Umbilical cord (tissue), 2 donors: ENCODE results near the gene PILRA. TPM values are rescaled to one million over a fixed set of nuclear protein-coding genes. Genes with fewer than 3 reads are reported as not detected.
A peak's percentile ranks its signal among the peaks of the same experiment; 100 is the strongest.
"Not testable (repeated sequence)": the region's sequence is repeated elsewhere in the genome, so short reads cannot be mapped to it uniquely, and the experiment has no call there.

ENCODE experiments used
- DNase-seq: peaks from one replicate; pipeline ENCODE4 v3.0.0-alpha.2; 2015; ENCODE audit warnings: low spot score
- total RNA-seq: library from RNA; depleted of rRNA; stranded (reverse); fragments of >200 nt; gene quantifications from one replicate; pipeline ENCODE4 v1.2.3, GENCODE V29; 2014; ENCODE audit warnings: low replicate concordance; ENCODE audit not compliant: insufficient read depth

PILRA gene
- total RNA-seq, 1 donor from 2014 or later = not detected

DNA sequence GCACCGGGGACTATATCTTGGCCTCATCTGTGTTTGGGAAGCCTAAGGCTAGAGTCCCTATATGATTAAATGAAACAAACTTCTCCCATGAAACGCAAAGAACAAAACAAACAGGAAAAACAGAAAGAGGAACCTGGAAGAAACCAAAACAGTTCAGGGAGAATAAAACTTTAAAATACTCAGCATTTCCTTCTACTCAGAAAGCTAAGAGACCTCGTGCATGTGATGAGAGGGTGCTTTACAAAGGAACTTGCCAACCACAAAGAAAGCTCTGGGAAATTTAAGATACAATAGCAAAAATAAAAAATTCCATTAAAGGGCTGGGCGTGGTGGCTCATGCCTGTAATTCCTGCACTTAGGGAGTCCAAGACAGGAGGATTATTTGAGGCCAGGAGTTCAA, 6.9 kb downstream of the PILRA start:
- DNase-seq = no peak

DNA sequence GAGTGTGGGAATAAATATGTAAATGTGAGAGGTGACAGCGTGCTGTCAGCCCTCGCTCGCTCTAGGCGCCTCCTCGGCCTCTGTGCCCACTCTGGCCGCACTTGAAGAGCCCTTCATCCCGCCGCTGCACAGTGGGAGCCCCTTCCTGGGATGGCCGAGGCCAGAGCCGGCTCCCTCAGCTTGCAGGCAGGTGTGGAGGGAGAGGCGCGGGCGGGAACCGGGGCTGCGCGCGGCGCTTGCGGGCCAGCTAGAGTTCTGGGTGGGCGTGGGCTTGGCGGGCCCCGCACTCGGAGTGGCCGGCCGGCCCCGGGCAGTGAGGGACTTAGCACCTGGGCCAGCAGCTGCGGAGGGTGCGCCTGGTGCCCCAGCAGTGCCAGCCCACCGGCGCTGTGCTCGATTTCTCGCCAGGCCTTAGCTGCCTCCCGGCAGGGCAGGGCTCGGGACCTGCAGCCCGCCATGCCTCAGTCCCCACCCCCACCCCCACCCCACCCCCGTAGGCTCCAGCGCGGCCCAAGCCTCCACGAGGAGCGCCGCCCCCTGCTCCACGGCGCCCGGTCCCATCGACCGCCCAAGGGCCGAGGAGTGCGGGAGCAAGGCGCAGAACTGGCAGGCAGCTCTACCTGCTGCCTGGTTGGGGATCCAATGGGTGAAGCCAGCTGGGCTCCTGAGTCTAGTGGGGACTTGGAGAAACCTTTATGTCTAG, 8.4 kb downstream of the PILRA start:
- DNase-seq = not testable (repeated sequence)

DNA sequence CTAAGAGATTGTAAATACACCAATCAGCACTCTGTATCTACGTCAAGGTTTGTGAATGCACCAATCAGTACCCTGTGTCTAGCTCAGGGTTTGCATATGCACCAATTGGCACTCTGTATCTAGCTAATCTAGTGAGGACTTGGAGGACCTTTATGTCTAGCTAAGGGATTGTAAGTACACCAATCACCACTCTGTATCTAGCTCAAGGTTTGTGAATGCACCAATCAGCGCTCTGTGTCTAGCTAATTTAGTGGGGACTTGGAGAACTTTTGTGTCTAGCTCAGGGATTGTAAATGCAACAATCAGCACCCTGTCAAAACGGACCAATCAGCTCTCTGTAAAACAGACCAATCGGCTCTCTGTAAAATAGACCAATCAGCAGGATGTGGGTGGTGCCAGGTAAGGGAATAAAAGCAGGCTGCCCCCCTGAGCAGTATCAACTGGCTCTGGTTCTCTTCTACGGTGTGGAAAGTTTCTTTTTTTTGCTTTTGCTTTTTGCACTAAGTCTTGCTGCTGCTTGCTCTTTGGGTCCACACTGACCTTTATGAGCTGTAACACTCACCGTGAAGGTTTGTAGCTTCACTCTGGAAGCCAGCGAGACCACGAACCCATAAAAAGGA, 9.1 kb downstream of the PILRA start:
- DNase-seq = not testable (repeated sequence)

DNA sequence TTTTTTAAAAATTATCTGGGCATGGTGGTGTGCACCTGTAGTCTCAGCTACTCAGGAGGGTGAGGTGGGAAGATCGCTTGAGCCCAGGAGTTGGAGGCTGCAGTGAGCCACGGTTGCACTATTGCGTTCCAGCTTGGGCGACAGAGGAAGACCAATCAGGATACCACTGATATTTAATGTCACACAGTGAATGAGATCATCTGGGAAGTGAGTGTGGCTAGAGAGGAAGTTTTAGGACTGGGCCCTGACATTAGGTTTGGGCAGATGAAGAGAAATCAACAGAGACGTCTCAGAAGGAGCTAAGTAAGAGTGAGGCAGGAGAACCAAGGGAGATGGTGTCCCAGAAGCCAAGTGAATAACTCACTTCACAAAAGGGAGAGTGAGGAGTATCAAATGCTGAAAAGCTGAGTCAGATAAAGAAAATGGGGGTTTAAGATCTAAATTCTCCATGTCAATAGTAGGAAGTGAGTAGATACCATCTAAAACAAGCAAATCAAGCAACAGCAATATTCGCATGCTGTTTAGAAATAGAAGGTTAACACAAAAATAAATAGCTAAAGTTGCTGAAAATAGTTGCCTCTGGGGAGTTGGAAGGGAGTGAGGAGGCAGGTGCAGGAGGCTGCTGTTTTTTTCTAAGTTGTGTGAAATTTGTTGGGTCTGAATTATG, 11.5 kb downstream of the PILRA start:
- no peak for DNase-seq

DNA sequence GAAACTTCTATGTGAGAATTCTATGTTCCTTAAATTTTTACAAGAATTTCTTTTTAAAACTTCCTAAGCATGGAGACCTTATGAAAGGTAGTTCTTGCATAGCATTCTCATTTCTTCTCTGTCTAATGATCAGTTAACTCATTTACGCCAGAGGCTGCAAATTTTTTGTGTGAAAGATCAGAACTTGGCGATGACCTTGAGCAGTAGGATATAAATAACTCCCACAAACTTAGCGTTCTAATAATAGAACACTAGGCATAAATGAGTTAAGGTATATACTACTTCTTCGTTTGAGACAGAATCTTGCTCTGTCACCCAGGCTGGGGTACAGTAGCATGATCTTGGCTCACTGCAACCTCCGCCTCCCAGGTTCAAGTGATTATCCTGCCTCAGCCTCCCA, 13.7 kb downstream of the PILRA start:
- no peak for DNase-seq

DNA sequence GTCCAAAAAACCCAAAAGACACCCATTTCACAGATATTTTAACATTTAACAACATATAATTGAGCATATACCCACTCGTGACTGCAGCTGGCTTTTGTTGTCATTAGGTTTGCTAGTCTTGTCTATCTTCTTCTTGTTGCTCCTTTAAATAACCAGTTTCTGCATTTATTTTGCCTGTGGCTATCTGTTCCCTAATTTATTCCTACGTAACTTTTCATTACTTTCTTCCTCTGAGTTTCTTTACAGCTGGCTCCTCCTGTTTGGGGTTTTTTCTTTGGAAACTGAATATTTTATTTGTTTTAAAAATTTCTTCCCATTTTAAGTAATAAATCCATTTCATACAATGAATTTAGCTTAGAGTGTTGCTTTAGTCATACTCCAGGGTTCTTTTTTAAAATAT, 14.4 kb downstream of the PILRA start:
- no peak for DNase-seq

DNA sequence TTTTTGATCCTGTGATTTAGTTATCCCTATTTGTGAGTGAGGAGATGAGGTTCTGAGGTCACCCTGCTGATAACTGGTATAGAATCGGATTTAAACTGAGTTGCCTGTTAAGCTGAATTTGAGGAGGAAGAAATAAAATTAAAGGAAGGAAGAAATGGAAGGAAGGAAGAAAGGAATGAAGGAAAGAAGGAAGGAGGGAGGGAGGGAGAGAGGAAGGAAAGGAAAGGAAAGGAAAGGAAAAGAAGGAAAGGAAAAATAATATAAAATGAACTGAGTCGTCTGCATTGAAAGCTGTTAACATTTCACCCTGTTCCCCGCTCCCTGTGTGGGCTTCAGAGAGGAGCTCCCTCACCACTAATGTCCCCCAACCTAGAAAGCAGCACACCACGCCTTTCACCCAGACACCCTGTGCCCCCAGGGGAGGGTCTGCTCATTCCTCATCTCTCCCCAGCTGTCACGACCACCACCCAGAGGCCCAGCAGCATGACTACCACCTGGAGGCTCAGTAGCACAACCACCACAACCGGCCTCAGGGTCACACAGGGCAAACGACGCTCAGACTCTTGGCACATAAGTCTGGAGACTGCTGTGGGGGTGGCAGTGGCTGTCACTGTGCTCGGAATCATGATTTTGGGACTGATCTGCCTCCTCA, 16.3 kb downstream of the PILRA start:
- no peak for DNase-seq

DNA sequence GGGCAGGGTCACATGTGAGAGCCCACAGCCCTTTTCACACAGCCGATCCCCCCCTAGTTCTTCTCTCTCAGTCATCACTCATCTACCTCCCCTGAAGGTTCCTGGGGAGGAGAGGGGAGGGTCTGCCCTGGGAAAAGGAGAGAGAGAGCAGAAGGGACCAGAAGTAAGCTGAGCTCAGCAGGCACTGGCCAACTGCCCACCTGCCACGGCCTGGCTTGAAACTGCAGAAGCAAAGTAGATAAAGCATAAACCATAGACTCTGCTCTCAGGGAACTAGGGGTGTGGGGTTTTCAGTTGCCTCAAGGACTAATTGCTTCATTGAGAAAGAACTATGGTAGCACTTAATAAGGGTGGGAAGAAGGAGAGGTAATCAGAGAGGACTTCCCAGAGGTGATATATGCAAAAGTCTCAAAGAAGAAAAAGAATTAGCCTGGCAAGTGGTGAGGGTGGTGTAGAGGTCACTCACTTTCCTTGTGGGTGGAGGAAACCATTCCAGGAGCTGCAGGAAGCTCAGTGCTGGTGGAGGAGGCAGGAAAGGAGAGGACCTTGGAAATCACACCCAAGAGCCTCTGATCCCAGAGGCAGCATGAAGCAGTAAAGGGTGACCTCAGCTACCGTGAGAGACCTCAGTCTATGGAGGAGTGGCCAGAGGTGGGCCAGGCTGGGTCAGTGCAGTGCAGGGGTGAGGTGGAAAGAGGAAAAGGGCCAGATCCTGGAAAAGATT, 17.2 kb downstream of the PILRA start:
- no peak for DNase-seq

DNA sequence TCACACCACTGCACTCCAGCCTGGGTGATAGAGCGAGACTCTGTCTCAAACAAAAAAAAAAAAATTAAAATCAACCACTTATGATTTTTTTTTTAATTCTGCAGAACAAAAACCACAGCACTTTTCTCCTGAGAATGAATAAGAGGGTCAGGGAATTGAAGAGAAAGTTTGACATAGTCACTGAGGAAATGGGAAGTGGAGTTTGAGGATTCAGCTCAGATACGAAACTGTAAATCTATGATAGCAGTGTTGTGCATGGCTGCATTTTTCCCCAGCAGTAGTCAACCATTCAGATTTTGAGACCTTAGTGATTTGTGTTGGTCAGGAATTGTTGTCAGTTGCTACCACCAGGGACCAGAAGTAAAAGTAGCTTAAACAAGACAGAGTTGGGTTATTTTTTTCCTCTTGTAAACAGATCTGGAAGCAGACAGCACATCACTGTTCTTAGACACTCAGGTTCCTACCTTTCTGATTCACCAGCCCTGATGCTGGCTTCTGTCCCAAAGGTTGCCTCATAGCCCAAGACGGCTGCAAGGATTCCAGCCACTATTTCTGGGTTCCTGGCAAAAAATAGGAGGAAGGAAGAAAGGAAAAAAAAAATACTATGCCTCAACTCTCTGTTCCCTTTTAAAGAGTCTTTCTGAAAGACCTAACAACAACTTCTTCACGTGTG, 20.1 kb downstream of the PILRA start:
- no peak for DNase-seq

DNA sequence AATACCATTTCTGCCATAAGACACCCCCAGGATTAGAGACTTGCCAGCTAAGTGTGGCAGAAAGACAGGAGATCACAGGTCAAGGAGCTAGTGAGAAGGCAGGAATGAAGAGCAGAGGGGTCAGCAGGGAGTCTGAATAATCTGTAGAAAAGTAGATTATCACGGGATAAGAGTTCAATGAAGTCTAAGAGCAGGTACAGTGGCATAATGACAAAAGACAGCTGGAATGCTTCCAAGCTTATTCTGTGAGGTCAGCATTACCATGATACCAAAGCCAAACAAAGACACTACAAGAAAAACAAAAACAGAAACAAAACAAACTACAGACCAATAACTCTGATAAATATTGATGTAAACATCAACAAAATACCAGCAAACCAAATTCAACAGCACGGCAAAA, 20.8 kb downstream of the PILRA start:
- DNase-seq = no peak

DNA sequence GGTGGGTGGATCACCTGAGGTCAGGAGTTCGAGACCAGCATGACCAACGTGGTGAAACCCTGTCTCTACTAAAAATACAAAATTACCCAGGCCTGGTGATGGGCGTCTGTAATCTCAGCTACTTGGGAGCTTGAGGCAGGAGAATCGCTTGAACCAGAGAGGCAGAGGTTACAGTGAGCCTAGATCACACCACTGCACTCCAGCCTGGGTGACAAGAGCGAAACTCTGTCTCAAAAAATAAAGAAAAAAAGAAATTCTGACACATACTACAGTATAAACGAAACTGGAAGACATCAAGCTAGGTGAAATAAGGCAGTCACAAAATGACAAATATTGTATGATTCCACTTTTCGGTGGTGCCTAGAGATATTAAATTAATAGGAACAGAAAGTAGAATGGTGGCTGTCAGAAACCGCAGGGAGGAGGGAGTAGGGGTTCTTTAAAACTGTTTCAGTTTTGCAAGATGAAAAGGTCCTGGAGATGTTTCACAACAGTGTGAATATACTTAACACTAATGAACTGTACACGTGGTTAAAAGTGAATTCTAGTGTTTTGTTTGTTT, 23.2 kb downstream of the PILRA start:
- DNase-seq = no peak

DNA sequence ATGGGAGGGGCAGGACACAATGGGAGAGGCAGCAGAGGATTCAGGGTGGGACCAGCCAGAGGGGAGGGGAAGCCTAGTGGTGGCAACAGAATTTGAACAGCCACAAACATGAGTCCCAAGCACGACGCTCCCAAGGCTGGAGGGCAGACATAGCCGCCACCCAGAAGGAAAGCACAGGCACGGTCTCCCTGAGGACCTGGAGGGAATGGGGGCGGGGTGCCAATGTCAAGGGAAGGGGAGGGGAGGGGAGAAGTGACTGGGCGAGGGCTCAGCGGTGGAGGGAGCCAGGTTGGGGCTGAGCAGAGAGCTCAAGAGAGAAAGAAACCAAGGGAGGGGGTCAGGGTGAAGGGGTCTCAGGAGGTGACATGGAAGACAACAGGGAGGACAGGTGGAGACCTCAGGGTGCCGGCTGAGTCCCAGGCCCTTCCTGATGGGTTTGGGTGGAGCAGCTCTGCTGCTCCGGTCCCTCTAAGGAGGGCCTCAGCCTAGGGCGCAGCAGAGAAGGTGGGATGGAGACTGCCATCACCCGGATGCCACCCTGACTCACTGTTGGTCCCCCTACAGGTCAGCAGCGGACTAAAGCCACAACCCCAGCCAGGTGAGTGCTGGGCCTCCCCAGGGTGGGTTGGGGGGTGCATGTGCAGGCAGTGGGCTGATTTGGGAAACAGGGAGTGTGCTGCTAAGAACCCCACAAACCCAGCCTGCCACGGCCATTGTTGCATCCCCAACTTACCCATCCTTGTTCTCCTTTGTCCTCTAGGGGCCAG, 24.2 kb downstream of the PILRA start:
- no peak for DNase-seq

DNA sequence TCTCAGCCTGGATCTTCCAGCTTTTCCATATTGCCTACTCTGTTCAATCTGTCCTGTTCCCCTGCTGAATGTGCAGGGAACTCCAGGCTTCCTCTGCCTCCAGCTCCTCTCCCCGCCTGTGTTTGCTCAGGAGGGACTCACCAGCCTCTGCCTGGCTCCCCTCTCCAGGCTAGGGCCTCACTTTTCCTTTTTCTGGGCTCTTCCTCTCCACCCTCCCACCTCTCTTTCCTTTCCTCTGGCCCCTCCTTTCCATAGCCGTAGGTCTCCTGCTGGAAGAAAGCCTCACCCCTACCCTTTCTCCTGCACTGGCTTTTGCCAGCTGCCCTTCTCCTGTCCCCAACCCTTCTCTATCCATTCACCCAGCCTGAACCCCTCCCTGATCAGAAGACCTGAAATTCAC, 25.0 kb downstream of the PILRA start:
- DNase-seq = no peak

DNA sequence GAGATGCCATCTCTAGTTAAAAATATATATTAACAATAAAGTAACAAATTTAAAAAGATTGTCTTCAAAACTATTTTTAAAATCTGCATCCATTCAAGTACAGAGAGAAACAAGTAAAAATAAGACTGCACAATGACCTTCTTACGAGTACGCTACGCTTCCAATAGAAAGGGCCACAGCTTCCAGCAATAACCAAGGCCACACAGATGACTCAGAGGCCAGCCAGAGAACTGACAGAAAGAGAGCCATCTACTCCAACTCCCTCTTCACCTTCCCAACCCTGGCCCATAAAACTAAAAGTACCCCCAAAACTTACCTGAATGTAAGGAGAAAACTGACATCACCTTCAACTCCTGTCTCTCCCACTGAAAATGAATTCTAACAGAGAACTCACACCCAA, 26.8 kb downstream of the PILRA start:
- DNase-seq = no peak

DNA sequence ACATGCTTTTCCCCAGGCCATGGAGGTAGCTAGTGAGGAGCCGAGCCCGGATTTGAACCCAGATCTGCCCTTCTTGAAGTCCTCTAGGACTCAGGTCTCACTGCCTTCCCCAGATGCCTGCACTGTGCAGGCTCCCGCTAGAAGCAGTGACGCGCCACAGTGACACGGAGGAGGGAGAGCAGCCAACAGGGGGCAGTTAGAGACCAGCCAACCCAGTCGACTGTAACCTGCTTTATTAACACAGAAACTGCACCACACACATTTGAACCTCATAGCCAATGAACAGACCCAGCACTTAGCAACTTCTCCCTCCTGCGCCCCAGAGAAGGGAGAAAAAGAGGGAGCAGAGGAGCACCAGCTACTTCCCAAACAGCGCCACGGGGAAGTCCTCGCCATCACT, 27.4 kb downstream of the PILRA start:
- no peak for DNase-seq

DNA sequence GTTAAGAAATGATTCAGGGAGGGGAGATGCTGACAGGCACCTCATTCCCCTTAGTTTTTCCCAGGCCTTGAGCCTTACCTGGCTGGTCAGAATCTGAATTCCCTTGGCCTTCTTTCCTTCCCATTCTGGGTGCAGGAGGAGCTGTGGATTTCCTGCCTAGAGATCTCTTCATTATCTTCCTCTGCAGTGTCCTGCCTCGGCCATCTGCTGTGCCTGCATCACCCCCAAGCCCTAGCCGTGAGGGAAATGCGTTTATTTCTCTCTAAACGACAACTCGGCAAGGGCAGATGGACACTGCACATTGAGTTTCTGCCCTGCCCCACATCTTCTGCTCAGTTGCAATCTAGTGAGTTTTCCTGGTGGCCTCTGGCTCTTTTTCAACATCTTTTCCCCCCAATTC, 28.5 kb downstream of the PILRA start:
- DNase-seq = no peak

DNA sequence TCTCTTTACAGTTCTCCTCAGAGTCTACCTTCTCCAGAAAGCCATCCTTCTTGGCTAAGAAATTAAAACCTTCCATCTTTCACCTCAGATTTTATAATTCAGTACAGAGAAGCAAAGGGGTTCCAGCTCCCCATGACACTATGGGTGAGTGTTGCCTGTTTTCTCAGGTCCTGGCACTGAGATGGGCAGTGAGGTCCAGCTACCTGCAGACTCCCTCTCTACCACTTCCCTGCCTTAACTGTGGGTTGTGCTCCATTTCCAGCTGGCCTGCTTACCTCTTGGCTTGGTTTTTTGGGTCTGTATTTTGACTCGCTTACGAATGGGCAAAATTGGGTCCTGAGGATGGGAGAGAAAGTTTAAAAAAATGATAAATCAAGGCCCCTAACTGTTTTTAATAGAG, 29.0 kb downstream of the PILRA start:
- no peak for DNase-seq

DNA sequence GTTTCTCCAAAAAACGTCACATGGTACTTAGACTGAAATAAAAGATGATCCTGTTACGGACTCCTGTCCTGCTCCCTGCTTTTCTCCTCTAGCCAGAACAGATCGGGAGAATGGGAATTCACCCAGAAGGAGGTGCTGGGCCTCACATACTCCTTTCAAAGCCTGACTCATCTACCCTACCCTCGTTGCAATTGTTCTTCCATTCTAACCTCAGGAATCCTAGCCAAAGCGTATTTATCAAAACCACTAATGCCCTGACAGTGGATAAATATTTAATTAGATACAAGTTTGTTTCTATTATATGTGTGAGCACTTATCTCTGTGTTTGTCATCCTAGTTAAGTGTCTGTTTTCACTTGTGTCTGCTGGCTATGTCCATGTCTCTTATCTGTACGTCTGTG, 33.5 kb downstream of the PILRA start:
- DNase-seq = no peak

DNA sequence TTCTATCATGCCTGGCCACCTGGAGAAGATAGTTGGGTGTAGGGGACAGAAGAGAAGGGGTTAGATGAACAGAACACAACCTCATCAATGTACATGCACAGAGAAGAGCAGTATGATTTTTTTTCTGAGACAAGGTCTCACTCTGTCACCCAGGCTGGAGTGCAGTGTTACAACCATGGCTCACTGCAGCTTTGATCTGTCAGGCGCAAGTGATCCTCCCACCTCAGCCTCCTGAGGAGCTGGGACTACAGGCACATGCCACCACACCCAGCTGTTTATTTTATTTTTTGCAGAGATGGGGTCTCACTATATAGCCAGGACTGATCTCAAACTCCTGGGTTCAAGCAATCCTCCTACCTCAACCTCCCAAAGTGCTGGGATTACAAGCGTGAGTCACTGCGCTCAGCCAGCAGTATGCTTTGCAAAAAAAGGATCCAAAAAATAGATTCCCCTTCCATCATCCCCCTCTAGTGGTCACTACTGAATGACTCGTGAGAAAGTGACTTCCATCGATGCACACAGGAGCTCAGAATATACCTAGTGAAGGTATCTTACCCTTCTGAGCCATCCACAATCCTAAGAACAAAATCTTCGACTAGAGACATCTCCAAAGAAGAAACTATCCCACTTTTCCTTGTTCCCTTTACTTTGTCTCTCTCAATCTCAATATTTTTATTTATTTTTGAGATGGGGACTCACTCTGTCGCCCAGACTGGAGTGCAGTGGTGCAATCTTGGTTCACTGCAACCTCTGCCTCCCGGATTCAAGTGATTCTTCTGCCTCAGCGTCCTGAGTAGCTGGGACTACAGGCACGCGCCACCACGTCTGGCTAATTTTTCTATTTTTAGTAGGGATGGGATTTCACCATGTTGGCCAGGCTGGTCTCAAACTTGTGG, 34.2 kb downstream of the PILRA start:
- peak; percentile 87 for DNase-seq
